Stimulated activated CD8-positive, alpha-beta memory T cell treated with anti-CD3 and anti-CD28 coated beads, Interleukin-7, amount 100 ng/mL, for 4 hours (primary cell): ENCODE data around the gene BEST3.
"Not testable (repeated sequence)": the region's sequence is repeated elsewhere in the genome, so short reads cannot be mapped to it uniquely, and the experiment has no call there.

Source experiments
- DNase-seq, 2 donors: peaks; one replicate each; pipeline ENCODE4 v3.0.0-alpha.2; 2020; ENCODE audit warnings: low read depth in 2 of 2

The BEST3 gene

GRCh38 chr12:69688021-69688420, 11.1 kb downstream of the BEST3 start:
- DNase-seq, result no peak

DNA sequence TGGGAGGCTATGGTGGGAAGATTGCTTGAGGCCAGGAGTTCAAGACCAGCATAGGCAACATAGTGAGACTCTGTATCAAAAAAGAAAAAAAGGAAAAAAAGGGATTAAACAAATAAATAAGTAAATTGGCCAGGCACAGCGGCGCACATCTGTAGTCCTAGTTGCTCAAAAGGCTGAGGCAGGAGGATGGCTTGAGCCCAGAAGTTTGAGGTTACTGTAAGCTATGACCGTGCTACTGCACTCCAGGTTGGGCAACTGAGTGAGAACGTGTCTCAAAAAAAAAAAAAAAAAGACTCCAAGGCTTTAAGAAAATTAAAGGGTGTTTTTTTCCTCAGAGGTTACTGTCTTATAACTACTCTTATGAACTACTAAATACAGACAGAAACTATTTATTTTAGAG, 11.7 kb downstream of the BEST3 start:
- DNase-seq, result no peak

DNA sequence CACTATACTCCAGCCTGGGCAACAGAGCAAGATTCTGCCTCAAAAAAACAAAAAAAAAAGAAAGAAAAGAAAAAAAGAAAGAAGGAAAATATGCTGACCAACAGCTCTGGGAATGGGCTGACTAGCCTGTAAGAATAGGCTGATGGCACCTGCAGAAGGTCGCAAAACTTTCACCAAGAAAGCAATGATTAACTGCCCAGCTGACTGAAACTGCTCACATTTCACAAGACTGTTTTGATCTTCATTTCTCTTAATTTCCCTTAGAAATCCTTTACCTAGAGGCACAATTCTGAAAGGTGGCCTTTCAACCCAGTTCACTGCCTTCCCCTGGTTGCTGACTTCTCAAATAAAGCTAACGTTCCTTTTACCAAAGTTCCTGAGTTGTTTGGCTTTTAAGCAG, 12.4 kb downstream of the BEST3 start:
- no peak for DNase-seq

DNA sequence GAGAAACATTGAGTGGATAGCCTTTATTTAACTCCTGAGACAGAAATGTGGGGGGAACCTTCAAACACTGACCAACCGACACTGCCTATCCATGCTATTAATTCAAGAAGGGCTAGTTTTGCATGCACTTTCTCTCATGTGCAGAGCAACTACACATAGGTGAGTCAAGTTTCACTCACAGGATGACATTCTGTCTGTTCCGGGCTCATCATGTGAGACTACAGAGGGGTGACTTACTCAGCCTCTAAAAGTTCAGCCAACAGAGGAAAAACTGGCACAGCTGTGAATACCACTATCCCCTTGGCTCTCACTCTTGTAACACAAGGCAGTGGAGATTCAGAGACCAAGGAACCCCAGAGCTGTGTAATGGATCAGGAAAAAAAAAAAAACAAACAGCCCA, 13.3 kb downstream of the BEST3 start:
- DNase-seq, result no peak

GRCh38 chr12:69684466-69684865, 14.6 kb downstream of the BEST3 start:
- no peak for DNase-seq

GRCh38 chr12:69682110-69682755, 16.9 kb downstream of the BEST3 start:
- no peak for DNase-seq

DNA sequence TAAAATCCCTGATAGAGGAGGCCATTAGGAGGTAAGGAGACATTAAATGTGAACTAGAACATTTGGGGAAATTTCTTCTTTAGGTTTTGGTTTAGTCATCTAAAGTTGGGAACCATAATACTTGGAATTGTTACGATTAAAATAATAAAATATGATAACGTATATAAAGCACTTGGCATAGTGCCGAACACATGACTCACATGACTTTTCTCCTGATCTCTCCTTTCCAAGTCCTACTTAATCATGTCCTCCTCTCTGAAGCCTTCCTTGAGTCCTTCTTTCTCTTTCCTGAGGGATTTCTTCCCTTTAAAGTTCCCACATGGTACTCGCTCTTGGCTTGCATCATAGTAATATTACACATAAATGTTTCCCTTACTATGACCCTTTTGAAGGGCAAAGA, 20.0 kb downstream of the BEST3 start:
- no peak for DNase-seq

DNA sequence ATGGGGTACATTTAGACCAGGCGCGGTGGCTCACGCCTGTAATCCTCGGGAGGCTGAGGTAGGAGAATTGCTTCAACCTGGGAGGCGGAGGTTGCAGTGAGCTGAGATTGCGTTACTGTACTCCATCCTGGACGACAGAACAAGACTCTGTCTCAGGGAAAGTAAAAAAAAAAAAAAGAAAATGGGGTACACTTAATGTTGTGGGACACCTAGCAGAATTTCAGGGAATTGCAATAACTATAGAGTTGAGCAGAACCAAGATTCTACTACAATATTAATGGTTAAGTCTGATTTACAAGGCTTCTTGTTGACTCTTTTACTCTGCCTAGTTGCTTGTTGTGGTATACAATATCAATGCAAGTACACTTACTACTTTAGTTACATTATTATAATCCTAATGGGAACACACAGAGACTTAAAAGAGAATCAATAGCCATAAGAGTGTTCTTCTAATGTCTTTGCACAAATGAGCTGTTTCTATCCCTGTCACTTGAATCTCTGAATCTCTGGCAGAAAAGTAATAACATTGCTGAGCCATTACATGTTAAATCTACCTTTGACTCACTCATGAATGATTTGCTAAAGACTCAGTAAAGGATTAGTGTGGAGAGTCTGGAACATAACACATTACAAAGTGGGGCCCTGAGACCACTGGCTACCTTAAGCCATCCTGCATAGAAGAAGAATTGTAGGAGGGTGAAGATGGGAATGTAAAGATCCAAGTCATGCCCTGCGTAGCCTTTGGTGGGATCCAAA, 22.7 kb downstream of the BEST3 start:
- no peak for DNase-seq

- no peak for DNase-seq
Measured at GRCh38 chr12:69672195-69672594, 26.9 kb downstream of the BEST3 start.

DNA sequence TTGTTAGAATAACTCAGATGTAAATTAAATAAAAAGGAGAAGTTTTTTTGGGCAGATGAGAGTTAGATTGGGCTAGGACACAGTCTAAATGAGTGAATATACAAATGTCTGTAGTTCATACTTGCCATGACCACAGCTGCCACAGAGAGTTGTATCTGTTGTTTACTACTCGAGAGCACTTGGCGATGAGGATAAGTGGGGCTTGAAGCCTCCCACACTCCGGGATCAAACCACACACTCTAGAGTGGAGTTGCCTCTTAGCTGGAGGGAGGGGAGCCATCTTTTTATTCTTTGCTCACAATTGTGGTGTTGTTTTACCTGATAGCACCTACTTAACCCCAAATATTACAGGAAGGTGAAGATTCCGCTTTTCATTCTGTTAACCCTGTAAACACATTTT, 27.5 kb downstream of the BEST3 start:
- no peak for DNase-seq

GRCh38 chr12:69666798-69667197, 32.3 kb downstream of the BEST3 start:
- DNase-seq, result no peak

GRCh38 chr12:69664930-69665377, 34.1 kb downstream of the BEST3 start:
- DNase-seq, result not testable (repeated sequence)

DNA sequence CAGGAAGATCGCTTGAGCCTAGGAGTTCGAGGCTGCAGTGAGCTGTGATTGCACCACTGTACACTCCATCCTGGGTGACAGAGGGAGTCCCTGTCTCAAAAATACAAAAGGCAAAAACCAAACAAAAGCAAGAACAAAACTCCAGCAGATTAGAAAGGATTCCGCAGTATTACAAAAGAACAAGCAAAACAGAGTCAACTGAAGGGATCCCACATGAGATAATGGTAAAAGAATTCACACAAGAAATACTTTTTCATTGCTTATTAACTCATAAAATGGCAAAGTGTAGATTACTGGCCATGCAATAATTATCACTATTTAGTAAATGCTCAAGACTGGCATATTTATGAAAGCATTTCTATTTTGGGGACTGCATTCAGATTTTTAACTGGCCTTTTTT, 35.4 kb downstream of the BEST3 start:
- no peak for DNase-seq

DNA sequence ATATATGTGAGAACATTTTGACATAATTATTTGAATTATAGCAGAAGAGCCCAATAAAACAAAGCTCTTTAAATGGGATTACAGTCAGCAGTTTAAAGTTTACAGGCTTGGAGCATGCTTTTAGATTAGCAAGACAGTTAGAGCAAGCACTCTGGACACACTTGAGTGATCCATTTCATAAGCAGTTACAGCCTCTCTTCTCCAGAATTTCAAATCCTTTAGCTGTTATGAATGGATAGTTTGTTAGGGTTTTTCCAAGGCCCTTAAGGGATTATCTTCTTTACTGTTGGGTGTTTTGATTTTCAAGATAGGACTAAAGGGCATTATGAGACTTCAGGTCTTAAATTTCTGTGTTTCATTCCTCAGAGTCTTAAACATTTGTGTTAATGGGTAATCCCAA, 36.3 kb downstream of the BEST3 start:
- no peak for DNase-seq

GRCh38 chr12:69661386-69661785, 37.7 kb downstream of the BEST3 start:
- no peak for DNase-seq

DNA sequence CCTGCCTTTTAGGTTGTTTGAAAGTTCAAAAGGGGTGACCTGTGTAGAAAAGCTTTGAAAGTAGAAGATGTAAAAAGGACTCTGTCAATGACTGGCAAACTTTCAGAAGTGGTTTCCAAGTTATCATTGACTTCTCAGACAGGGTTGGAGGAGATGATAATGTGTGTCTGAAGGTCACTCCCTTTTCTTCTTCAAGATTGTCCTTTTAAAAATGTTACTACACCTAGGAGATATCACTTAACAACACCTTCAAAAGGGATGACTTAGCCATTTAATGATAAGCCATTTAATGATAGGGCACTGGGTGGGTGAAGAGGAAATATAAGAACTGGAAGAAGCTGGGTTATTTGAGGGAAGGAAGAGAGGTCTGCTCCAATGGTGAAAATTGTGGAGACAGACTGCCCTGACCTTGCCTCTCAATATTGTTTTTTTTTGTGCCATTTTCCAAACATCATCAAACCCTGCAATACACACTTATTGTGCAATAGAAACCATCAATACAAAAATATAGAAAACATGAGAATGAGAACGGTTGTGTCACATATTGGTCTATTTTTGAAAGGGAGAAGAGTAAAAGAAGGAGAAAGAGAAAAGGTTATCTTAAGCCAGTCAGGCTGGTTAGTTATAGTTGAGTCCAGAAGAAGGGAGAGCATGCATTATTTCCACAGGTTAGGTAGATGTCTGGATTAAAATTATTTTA, 38.8 kb downstream of the BEST3 start:
- DNase-seq, result no peak

DNA sequence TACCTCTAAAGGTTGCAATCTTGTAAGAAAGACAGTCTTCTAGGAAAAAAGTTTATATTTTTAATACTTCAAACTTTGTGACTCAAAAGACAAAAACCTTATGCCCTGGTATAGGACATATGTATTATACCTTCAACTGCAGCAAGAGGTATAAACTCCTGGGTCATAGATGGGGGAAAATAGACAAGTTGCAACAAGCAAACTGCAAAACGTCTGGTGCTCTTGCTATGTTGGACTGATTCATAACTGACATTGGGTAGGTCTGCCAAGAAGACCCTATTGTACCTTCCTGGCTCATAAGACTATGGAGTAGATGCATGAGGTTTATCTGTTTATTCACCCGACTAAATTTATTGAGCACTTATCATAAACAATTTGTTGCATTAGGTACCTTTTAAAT, 40.9 kb downstream of the BEST3 start:
- DNase-seq, result no peak

GRCh38 chr12:69657376-69658137, 41.5 kb downstream of the BEST3 start:
- no peak for DNase-seq

GRCh38 chr12:69655616-69656340, 43.3 kb downstream of the BEST3 start:
- DNase-seq, result no peak

DNA sequence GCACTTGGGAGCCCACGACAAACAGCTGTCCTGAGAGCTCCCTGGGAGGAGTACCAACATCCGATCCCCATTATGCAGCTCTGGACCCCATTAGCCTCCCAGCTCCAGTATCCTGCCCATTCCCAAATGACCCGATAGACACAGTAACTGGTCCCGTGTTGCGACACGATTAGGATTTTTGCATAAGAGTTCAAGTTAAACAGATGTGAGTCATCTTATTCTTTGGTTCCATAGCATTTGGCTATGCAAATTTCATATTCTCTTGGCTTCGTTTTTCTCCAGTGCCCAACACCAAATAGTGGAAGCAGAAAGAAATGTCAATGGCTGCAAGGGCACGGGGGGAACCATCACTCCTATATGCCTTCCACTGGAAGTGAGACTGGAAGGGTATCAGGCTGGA, 45.4 kb downstream of the BEST3 start:
- no peak for DNase-seq

DNA sequence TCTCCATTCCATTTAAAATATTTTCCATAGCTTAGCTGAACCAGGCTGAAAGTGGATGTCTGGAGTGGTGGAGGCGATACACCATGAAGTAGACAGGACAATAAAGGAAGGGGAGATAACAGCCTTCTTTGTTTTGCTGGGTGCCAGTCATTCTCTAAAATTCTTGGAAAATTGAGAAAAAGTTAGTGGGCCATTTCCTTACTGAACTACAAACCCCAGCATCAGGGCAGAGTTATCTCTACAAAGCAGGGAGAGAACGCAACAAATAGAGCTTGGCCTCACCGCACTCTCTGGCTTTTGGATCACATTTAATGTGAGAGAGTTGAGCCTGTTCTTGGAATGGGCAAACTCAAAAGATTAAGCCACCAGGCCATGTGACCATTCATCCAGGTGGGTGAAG, 47.2 kb downstream of the BEST3 start:
- DNase-seq, result no peak

GRCh38 chr12:69649529-69649928, 49.6 kb downstream of the BEST3 start:
- no peak for DNase-seq
